Osteocyte (in vitro differentiated cells): ENCODE measurements around the gene CAMK1D. TPM values are rescaled to one million over a fixed set of nuclear protein-coding genes. Genes with fewer than 3 reads are reported as not detected.
"Not testable (repeated sequence)": the region's sequence is repeated elsewhere in the genome, so short reads cannot be mapped to it uniquely, and the experiment has no call there.

Experiments used
- DNase-seq: peaks from one replicate; pipeline ENCODE4 v3.0.0; 2021; ENCODE audit warnings: mixed read lengths; ENCODE audit not compliant: unreplicated experiment; ENCODE audit errors: extremely low spot score
- H3K27ac Mint-ChIP-seq: one replicate; pipeline ENCODE4 v1.8.0; 2021; ENCODE audit warnings: mild to moderate bottlenecking, mixed read lengths; ENCODE audit not compliant: unreplicated experiment
- H3K27me3 Mint-ChIP-seq: one replicate; pipeline ENCODE4 v1.8.0; 2021; ENCODE audit warnings: mixed read lengths; ENCODE audit not compliant: unreplicated experiment
- H3K36me3 Mint-ChIP-seq: one replicate; pipeline ENCODE4 v1.8.0; 2021; ENCODE audit warnings: mixed read lengths; ENCODE audit not compliant: unreplicated experiment
- H3K4me1 Mint-ChIP-seq: one replicate; pipeline ENCODE4 v1.8.0; 2021; ENCODE audit warnings: mixed read lengths; ENCODE audit not compliant: unreplicated experiment
- H3K4me3 Mint-ChIP-seq: one replicate; pipeline ENCODE4 v1.8.0; 2021; ENCODE audit warnings: mild to moderate bottlenecking, moderate library complexity, mixed read lengths; ENCODE audit not compliant: unreplicated experiment
- H3K9me3 Mint-ChIP-seq: one replicate; pipeline ENCODE4 v1.8.0; 2021; ENCODE audit warnings: mixed read lengths; ENCODE audit not compliant: unreplicated experiment
- total RNA-seq: library from RNA; stranded (reverse); gene quantifications from 2 replicates; pipeline ENCODE4 v1.2.1, GENCODE V29; 2021
- TF ChIP-seq, protein P1 (sequence below): fragments of 200-600 bp; sonication (generic); IDR thresholded peaks from 2 replicates; pipeline ENCODE4 v1.5.0; 2021; ENCODE audit warnings: antibody characterized with exemption, mild to moderate bottlenecking, moderate library complexity

The CAMK1D gene
- total RNA-seq, 1 donor from 2014 or later = 13.7 TPM

GRCh38 chr10:12720217-12720981, 371.1 kb downstream of the CAMK1D start:
- Mint-ChIP-seq H3K27ac (peak overlapping the region; percentile 47), H3K4me1 (peaks cover 15% of the 10 kb centered on the region)

GRCh38 chr10:12721334-12721733, 372.0 kb downstream of the CAMK1D start:
- TF ChIP-seq, protein P1, sequence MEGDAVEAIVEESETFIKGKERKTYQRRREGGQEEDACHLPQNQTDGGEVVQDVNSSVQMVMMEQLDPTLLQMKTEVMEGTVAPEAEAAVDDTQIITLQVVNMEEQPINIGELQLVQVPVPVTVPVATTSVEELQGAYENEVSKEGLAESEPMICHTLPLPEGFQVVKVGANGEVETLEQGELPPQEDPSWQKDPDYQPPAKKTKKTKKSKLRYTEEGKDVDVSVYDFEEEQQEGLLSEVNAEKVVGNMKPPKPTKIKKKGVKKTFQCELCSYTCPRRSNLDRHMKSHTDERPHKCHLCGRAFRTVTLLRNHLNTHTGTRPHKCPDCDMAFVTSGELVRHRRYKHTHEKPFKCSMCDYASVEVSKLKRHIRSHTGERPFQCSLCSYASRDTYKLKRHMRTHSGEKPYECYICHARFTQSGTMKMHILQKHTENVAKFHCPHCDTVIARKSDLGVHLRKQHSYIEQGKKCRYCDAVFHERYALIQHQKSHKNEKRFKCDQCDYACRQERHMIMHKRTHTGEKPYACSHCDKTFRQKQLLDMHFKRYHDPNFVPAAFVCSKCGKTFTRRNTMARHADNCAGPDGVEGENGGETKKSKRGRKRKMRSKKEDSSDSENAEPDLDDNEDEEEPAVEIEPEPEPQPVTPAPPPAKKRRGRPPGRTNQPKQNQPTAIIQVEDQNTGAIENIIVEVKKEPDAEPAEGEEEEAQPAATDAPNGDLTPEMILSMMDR = no peak
- no peaks in the 10 kb centered on the region for H3K27me3 Mint-ChIP-seq
- H3K36me3 Mint-ChIP-seq = no peaks in the 10 kb centered on the region
- H3K27ac Mint-ChIP-seq = no peak overlapping the region
- H3K9me3 Mint-ChIP-seq = no peaks in the 10 kb centered on the region
- no peak for DNase-seq
- H3K4me3 Mint-ChIP-seq = no peak overlapping the region
- H3K4me1 Mint-ChIP-seq = peaks cover 15% of the 10 kb centered on the region

More at GRCh38 chr10:12720217-12720981, 371.1 kb downstream of the CAMK1D start:
- TF ChIP-seq, protein P1 = no peak
- no peaks in the 10 kb centered on the region for H3K27me3 Mint-ChIP-seq
- DNase-seq = no peak
- H3K9me3 Mint-ChIP-seq = no peaks in the 10 kb centered on the region
- H3K4me3 Mint-ChIP-seq = no peak overlapping the region
- H3K36me3 Mint-ChIP-seq = no peaks in the 10 kb centered on the region

DNA sequence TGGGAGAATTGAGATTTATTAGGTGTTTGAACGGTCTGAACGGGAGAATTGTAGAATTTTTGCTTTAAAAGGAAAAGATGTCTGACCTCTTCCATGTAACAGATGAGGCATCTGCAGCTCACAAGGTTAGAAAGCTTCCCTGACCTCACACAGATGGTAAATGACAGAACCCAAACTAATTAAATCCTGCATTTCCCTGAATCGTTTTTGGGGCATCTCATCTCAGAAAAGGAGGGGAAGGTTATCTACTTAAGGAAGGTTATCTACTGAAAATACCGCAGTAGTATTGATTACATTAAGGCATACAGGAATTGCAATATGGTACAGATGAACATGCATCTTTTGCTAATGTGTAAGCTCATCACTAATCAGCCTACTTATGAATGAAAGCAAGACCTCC, 373.9 kb downstream of the CAMK1D start:
- Mint-ChIP-seq H3K4me3 (no peak overlapping the region), H3K9me3 (no peaks in the 10 kb centered on the region), H3K4me1 (peaks cover 15% of the 10 kb centered on the region), H3K27me3 (no peaks in the 10 kb centered on the region), H3K27ac (no peak overlapping the region), H3K36me3 (no peaks in the 10 kb centered on the region)
- no peak for DNase-seq
- TF ChIP-seq, protein P1 = no peak

DNA sequence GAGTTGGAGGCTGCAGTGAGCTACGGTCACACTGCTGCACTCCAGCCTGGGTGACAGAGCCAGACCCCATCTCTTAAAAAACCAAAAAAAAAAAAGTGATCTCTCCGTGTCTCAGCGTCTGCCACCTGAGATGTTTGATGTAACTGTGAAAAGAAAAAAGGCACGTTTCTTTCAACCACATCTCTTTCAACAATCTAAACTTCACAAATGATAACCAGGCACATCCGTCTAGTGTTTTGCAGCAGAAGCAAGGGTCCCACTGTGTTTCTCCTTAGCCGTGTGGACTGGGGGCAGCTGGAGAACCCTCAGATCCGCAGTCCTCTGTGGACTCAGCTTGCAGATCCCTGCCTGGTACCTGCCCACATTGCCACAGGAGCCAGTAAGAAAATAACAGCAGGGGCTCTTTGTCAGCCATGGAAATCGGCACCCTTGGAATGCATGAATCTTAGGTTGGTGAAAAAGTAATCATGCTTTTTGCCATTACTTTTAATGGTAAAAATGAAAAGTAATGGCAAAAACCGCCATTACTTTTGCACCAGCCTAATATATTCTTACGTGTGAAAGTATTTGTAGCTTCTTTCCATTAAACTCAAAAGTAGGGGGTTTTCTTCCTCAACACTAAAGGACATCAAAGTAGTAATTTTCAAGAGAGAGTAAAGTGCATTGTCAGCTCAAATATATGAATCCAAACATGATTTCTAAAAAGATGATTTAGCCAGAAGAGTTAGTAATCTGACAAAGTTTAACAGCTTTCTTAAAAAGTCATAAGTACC, 375.6 kb downstream of the CAMK1D start:
- H3K4me1 Mint-ChIP-seq = peaks cover 9% of the 10 kb centered on the region
- no peak overlapping the region for H3K4me3 Mint-ChIP-seq
- no peak for DNase-seq
- H3K9me3 Mint-ChIP-seq = no peaks in the 10 kb centered on the region
- no peaks in the 10 kb centered on the region for H3K27me3 Mint-ChIP-seq
- TF ChIP-seq, protein P1 = no peak
- no peak overlapping the region for H3K27ac Mint-ChIP-seq
- no peaks in the 10 kb centered on the region for H3K36me3 Mint-ChIP-seq

DNA sequence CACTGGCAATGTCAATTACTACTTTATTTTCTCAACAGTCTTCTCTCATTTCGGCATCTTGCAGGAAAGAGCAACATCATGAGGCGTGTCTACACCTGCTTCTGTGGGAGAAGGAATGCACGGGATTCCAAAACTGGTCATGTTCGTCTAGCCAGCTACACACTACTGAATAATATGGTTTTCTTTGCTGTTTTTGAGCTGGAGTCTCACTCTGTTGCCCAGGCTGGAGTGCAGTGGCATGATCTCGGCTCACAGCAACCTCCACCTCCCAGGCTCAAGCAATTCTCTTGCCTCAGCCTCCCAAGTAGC, 376.2 kb downstream of the CAMK1D start:
- not testable (repeated sequence) for H3K27ac Mint-ChIP-seq, H3K27me3 Mint-ChIP-seq, H3K4me1 Mint-ChIP-seq, H3K36me3 Mint-ChIP-seq, H3K4me3 Mint-ChIP-seq, H3K9me3 Mint-ChIP-seq, DNase-seq
